Activated T-cell treated with anti-CD3 and anti-CD28 coated beads, Interleukin-2, amount 50 U/mL, for 1 hour (primary cell): ENCODE results near the gene SPINK8.
"Not testable (repeated sequence)": the region's sequence is repeated elsewhere in the genome, so short reads cannot be mapped to it uniquely, and the experiment has no call there.

ENCODE experiments used
- DNase-seq: peaks from one replicate; pipeline ENCODE4 v3.0.0-alpha.2; 2020

Gene SPINK8

GRCh38 chr3:48333346-48334245 is at the start of gene SPINK8:
Gene SPINK8, minus strand, starts transcription at chr3:48333661. Its CDS starts 5,320 bp downstream, at chr3:48328341.
- not testable (repeated sequence) for DNase-seq

- no peak for DNase-seq
Observed at GRCh38 chr3:48372862-48373435, 39.5 kb upstream of the SPINK8 start.

- DNase-seq, result no peak
Observed at GRCh38 chr3:48372377-48372770, 38.9 kb upstream of the SPINK8 start.

- no peak for DNase-seq
Observed at GRCh38 chr3:48371651-48372376, 38.4 kb upstream of the SPINK8 start, which contains the start of gene FBXW12. Gene FBXW12, plus strand, starts transcription at chr3:48372219. Its CDS starts 549 bp downstream, at chr3:48372768.

- DNase-seq, result no peak
Observed at GRCh38 chr3:48370333-48370713, 36.9 kb upstream of the SPINK8 start.

GRCh38 chr3:48369693-48370332 is 36.4 kb upstream of the SPINK8 start:
- DNase-seq, result no peak

GRCh38 chr3:48367201-48367600 is 33.7 kb upstream of the SPINK8 start:
- DNase-seq, result no peak

- DNase-seq, result no peak
Observed at GRCh38 chr3:48364840-48365239, 31.4 kb upstream of the SPINK8 start.

- no peak for DNase-seq
Observed at GRCh38 chr3:48361928-48362327, 28.5 kb upstream of the SPINK8 start.

GRCh38 chr3:48356419-48356818 is 23.0 kb upstream of the SPINK8 start:
- no peak for DNase-seq

GRCh38 chr3:48353987-48354386 is 20.5 kb upstream of the SPINK8 start:
- no peak for DNase-seq

GRCh38 chr3:48352546-48352945 is 19.1 kb upstream of the SPINK8 start:
- no peak for DNase-seq

- no peak for DNase-seq
Observed at GRCh38 chr3:48347500-48347899, 14.0 kb upstream of the SPINK8 start.

- no peak for DNase-seq
Observed at GRCh38 chr3:48345946-48346572, 12.6 kb upstream of the SPINK8 start.

GRCh38 chr3:48344867-48345507 is 11.5 kb upstream of the SPINK8 start:
- no peak for DNase-seq

- no peak for DNase-seq
Observed at GRCh38 chr3:48343432-48343831, 10.0 kb upstream of the SPINK8 start.

GRCh38 chr3:48338635-48339034 is 5.2 kb upstream of the SPINK8 start:
- no peak for DNase-seq

GRCh38 chr3:48337536-48337935 is 4.1 kb upstream of the SPINK8 start:
- not testable (repeated sequence) for DNase-seq

GRCh38 chr3:48335286-48335685 is 1.8 kb upstream of the SPINK8 start:
- DNase-seq, result not testable (repeated sequence)

GRCh38 chr3:48334605-48335004 is 1.1 kb upstream of the SPINK8 start:
- no peak for DNase-seq

GRCh38 chr3:48331706-48332435 is 1.6 kb downstream of the SPINK8 start:
- not testable (repeated sequence) for DNase-seq
